HFF-Myc (cell line): Measurements from ENCODE around the gene FOXD4.
"Not testable (repeated sequence)": the region's sequence is repeated elsewhere in the genome, so short reads cannot be mapped to it uniquely, and the experiment has no call there.

Source experiments
- DNase-seq: peaks from one replicate; pipeline ENCODE4 v3.0.0-alpha.2; 2011; ENCODE audit warnings: low read depth; ENCODE audit errors: extremely low read depth
- H3K4me3 ChIP-seq: replicated peaks from 2 replicates; pipeline ENCODE4 v1.5.1; 2011; ENCODE audit warnings: low read depth, mild to moderate bottlenecking, control low read depth, low read length

The FOXD4 gene

GRCh38 chr9:117995-118467, at the start of gene FOXD4:
Gene FOXD4, minus strand, starts transcription at chr9:118417. Its CDS starts 298 bp downstream, at chr9:118119.
- not testable (repeated sequence) for H3K4me3 ChIP-seq, DNase-seq

GRCh38 chr9:159871-160270, 41.7 kb upstream of the FOXD4 start:
- DNase-seq = not testable (repeated sequence)

GRCh38 chr9:151173-151572, 33.0 kb upstream of the FOXD4 start:
- H3K4me3 ChIP-seq, DNase-seq: not testable (repeated sequence)

More at GRCh38 chr9:159871-160270, 41.7 kb upstream of the FOXD4 start:
- H3K4me3 ChIP-seq = not testable (repeated sequence)

GRCh38 chr9:139880-140279, 21.7 kb upstream of the FOXD4 start:
- H3K4me3 ChIP-seq, DNase-seq: not testable (repeated sequence)

- DNase-seq, H3K4me3 ChIP-seq: not testable (repeated sequence)
Observed at GRCh38 chr9:117144-117994, 848 bp downstream of the FOXD4 start.

GRCh38 chr9:116239-117077, 1.8 kb downstream of the FOXD4 start:
- not testable (repeated sequence) for H3K4me3 ChIP-seq, DNase-seq

- not testable (repeated sequence) for H3K4me3 ChIP-seq, DNase-seq
Observed at GRCh38 chr9:115118-115451, 3.1 kb downstream of the FOXD4 start.

- DNase-seq, H3K4me3 ChIP-seq: not testable (repeated sequence)
Observed at GRCh38 chr9:114267-115117, 3.7 kb downstream of the FOXD4 start.

GRCh38 chr9:113468-114266, 4.5 kb downstream of the FOXD4 start:
- H3K4me3 ChIP-seq, DNase-seq: not testable (repeated sequence)

GRCh38 chr9:112589-113467, 5.4 kb downstream of the FOXD4 start:
- not testable (repeated sequence) for DNase-seq, H3K4me3 ChIP-seq

- not testable (repeated sequence) for H3K4me3 ChIP-seq, DNase-seq
Observed at GRCh38 chr9:110672-111071, 7.5 kb downstream of the FOXD4 start.

- not testable (repeated sequence) for H3K4me3 ChIP-seq, DNase-seq
Observed at GRCh38 chr9:109540-109939, 8.7 kb downstream of the FOXD4 start.

GRCh38 chr9:108742-109495, 9.3 kb downstream of the FOXD4 start:
- not testable (repeated sequence) for DNase-seq, H3K4me3 ChIP-seq

- DNase-seq, H3K4me3 ChIP-seq: not testable (repeated sequence)
Observed at GRCh38 chr9:105991-106390, 12.2 kb downstream of the FOXD4 start.

- H3K4me3 ChIP-seq, DNase-seq: not testable (repeated sequence)
Observed at GRCh38 chr9:100430-100829, 17.8 kb downstream of the FOXD4 start.

GRCh38 chr9:99867-100266, 18.4 kb downstream of the FOXD4 start:
- DNase-seq = not testable (repeated sequence)

More at GRCh38 chr9:99867-100266, 18.4 kb downstream of the FOXD4 start:
- H3K4me3 ChIP-seq = not testable (repeated sequence)
